Measurements from ENCODE around the gene SLC6A11. TPM values are rescaled to one million over a fixed set of nuclear protein-coding genes. Genes with fewer than 3 reads are reported as not detected.
A peak's percentile ranks its signal among the peaks of the same experiment; 100 is the strongest.

Gene SLC6A11
- total and polyA plus RNA-seq, 2 of the 8 experiments (the other 6 are each of a cell fraction or from before 2014, with no cell fraction given) = 0.78 to 1.5 TPM

GRCh38 chr3:10816019-10816862 is at the start of gene SLC6A11 (continued):
- TF ChIP-seq, protein P1, sequence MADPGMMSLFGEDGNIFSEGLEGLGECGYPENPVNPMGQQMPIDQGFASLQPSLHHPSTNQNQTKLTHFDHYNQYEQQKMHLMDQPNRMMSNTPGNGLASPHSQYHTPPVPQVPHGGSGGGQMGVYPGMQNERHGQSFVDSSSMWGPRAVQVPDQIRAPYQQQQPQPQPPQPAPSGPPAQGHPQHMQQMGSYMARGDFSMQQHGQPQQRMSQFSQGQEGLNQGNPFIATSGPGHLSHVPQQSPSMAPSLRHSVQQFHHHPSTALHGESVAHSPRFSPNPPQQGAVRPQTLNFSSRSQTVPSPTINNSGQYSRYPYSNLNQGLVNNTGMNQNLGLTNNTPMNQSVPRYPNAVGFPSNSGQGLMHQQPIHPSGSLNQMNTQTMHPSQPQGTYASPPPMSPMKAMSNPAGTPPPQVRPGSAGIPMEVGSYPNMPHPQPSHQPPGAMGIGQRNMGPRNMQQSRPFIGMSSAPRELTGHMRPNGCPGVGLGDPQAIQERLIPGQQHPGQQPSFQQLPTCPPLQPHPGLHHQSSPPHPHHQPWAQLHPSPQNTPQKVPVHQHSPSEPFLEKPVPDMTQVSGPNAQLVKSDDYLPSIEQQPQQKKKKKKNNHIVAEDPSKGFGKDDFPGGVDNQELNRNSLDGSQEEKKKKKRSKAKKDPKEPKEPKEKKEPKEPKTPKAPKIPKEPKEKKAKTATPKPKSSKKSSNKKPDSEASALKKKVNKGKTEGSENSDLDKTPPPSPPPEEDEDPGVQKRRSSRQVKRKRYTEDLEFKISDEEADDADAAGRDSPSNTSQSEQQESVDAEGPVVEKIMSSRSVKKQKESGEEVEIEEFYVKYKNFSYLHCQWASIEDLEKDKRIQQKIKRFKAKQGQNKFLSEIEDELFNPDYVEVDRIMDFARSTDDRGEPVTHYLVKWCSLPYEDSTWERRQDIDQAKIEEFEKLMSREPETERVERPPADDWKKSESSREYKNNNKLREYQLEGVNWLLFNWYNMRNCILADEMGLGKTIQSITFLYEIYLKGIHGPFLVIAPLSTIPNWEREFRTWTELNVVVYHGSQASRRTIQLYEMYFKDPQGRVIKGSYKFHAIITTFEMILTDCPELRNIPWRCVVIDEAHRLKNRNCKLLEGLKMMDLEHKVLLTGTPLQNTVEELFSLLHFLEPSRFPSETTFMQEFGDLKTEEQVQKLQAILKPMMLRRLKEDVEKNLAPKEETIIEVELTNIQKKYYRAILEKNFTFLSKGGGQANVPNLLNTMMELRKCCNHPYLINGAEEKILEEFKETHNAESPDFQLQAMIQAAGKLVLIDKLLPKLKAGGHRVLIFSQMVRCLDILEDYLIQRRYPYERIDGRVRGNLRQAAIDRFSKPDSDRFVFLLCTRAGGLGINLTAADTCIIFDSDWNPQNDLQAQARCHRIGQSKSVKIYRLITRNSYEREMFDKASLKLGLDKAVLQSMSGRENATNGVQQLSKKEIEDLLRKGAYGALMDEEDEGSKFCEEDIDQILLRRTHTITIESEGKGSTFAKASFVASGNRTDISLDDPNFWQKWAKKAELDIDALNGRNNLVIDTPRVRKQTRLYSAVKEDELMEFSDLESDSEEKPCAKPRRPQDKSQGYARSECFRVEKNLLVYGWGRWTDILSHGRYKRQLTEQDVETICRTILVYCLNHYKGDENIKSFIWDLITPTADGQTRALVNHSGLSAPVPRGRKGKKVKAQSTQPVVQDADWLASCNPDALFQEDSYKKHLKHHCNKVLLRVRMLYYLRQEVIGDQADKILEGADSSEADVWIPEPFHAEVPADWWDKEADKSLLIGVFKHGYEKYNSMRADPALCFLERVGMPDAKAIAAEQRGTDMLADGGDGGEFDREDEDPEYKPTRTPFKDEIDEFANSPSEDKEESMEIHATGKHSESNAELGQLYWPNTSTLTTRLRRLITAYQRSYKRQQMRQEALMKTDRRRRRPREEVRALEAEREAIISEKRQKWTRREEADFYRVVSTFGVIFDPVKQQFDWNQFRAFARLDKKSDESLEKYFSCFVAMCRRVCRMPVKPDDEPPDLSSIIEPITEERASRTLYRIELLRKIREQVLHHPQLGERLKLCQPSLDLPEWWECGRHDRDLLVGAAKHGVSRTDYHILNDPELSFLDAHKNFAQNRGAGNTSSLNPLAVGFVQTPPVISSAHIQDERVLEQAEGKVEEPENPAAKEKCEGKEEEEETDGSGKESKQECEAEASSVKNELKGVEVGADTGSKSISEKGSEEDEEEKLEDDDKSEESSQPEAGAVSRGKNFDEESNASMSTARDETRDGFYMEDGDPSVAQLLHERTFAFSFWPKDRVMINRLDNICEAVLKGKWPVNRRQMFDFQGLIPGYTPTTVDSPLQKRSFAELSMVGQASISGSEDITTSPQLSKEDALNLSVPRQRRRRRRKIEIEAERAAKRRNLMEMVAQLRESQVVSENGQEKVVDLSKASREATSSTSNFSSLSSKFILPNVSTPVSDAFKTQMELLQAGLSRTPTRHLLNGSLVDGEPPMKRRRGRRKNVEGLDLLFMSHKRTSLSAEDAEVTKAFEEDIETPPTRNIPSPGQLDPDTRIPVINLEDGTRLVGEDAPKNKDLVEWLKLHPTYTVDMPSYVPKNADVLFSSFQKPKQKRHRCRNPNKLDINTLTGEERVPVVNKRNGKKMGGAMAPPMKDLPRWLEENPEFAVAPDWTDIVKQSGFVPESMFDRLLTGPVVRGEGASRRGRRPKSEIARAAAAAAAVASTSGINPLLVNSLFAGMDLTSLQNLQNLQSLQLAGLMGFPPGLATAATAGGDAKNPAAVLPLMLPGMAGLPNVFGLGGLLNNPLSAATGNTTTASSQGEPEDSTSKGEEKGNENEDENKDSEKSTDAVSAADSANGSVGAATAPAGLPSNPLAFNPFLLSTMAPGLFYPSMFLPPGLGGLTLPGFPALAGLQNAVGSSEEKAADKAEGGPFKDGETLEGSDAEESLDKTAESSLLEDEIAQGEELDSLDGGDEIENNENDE (IDR thresholded peaks at IDR 0.05; ENCODE audit: insufficient replicate concordance, low read length) = no peak
- TF ChIP-seq CHD2 (IDR thresholded peaks at IDR 0.05; ENCODE audit: low read length) = no peak
- TF ChIP-seq, protein P2, sequence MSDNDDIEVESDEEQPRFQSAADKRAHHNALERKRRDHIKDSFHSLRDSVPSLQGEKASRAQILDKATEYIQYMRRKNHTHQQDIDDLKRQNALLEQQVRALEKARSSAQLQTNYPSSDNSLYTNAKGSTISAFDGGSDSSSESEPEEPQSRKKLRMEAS (IDR thresholded peaks at IDR 0.05) = peak; percentile 100
- TF ChIP-seq FOSL1 (IDR thresholded peaks at IDR 0.05; ENCODE audit: insufficient read depth, low read depth, low read length) = no peak
- no peak for TF ChIP-seq POLR2AphosphoS5 (IDR thresholded peaks at IDR 0.05; ENCODE audit: low read depth, low read length)
- 0 out of 2 replicates have a peak, but pooled peaks have one; percentile 37 for TF ChIP-seq TAF1 (IDR thresholded peaks at IDR 0.05; ENCODE audit: low read depth, low read length)
- TF ChIP-seq CREB1 (IDR thresholded peaks at IDR 0.05) = no peak
- TF ChIP-seq KDM1A (IDR thresholded peaks at IDR 0.05; ENCODE audit: borderline replicate concordance, low read length) = no peak
- no peak for TF ChIP-seq CTBP2 (IDR thresholded peaks at IDR 0.05; ENCODE audit: borderline replicate concordance, insufficient read depth, insufficient read length, low read length)
- TF ChIP-seq POLR2A (IDR thresholded peaks at IDR 0.05; ENCODE audit: control extremely low read depth in 1 of 2, low read depth in 2 of 2, low read length in 2 of 2) = peak; percentile 44 to 62; a peak in 2 of 3 replicates
- TF ChIP-seq KDM5A (IDR thresholded peaks at IDR 0.05; ENCODE audit: low read length) = no peak

Measured in H1 (cell line).